Measurements from ENCODE around the gene THBS2. TPM values are rescaled to one million over a fixed set of nuclear protein-coding genes. Genes with fewer than 3 reads are reported as not detected.

The THBS2 gene
- total and polyA plus RNA-seq, 2 of the 8 experiments (the other 6 are each of a cell fraction or from before 2014, with no cell fraction given) = 11.0 to 22.5 TPM

GRCh38 chr6:169240591-169241390 lies 12.9 kb downstream of the THBS2 start:
- H3K79me1 ChIP-seq (ENCODE audit: low read depth, low read length) = no peaks in the 10 kb centered on the region
- POLR2A ChIA-PET (ENCODE audit: partially characterized antibody) = interaction anchor here (0.9 to 4.3 kb wide), 5 partner anchors 8 to 241 kb away, joined by 3 to 14 read pairs (median 4); no protein-coding TSS in a partner anchor
- H3K56ac ChIP-seq (replicated peaks; ENCODE audit: insufficient read length, low read depth, low read length) = no peak overlapping the region
- no peaks in the 10 kb centered on the region for H3K79me2 ChIP-seq (ENCODE audit: control insufficient read depth in 1 of 2, insufficient read depth in 2 of 2, low read length in 2 of 2)
- TF ChIP-seq RNF2 (IDR thresholded peaks at IDR 0.05; ENCODE audit: borderline replicate concordance, low read depth, low read length, missing control alignments, poor library complexity, severe bottlenecking) = no peak
- TF ChIP-seq BRCA1 (IDR thresholded peaks at IDR 0.05; ENCODE audit: low read depth, low read length) = no peak
- no peak for TF ChIP-seq KDM4A (IDR thresholded peaks at IDR 0.05; ENCODE audit: low read depth, low read length, severe bottlenecking)
- no peak for TF ChIP-seq EGR1 (IDR thresholded peaks at IDR 0.05; ENCODE audit: borderline replicate concordance, low read depth, low read length)
- no peak for TF ChIP-seq SP1 (IDR thresholded peaks at IDR 0.05; ENCODE audit: low read depth, low read length)
- no peak overlapping the region for H2AK5ac ChIP-seq (ENCODE audit: low read depth, low read length)
- WGBS, 2 experiments (ENCODE audit: extremely low coverage in 1 of 2, insufficient coverage in 1 of 2, insufficient read length in 1 of 2, insufficient replicate concordance in 2 of 2, low coverage in 1 of 2, low lambda C conversion rate in 2 of 2, missing lambda C conversion rate in 1 of 2) = 92% methylated on average over 18 of the region's 28 CpGs; no CpG with 5 or more reads in 1 of the 2 experiments
- FAIRE-seq (no peak), DNase-seq (ENCODE audit: low read depth in 1 of 2, low spot score in 2 of 2) (no peak)
- H3K9me3 ChIP-seq (ENCODE audit: insufficient read depth in 2 of 2, low read depth in 1 of 2, low read length in 1 of 2) = no peaks in the 10 kb centered on the region
- no peak overlapping the region for H2BK15ac ChIP-seq (ENCODE audit: low read length)
- H3K9ac ChIP-seq (replicated peaks in 1 of 4; ENCODE audit: extremely low read depth in 1 of 4, low read depth in 3 of 4, low read length in 3 of 4) = no peak overlapping the region
- H3K14ac ChIP-seq (ENCODE audit: insufficient read length) = no peak overlapping the region
- no peaks in the 10 kb centered on the region for H3K27me3 ChIP-seq (replicated peaks in 1 of 4; ENCODE audit: control insufficient read depth in 3 of 4, extremely low read depth in 1 of 4, insufficient read depth in 3 of 4, low read length in 3 of 4)
- no peaks in the 10 kb centered on the region; a peak in 1 of 8 replicates for H3K36me3 ChIP-seq (ENCODE audit: control insufficient read depth in 2 of 4, insufficient read depth in 4 of 4, low read length in 3 of 4)
- H4K8ac ChIP-seq (ENCODE audit: extremely low read depth, insufficient read depth, low read length) = no peak overlapping the region
- H4K5ac ChIP-seq (ENCODE audit: insufficient read length, low read depth, low read length) = no peak overlapping the region
- no peak overlapping the region for H3K18ac ChIP-seq (ENCODE audit: extremely low read depth, low read length)
- CTCF ChIA-PET (ENCODE audit: partially characterized antibody) = interaction anchor here (0.6 to 1.0 kb wide), 3 partner anchors 54 to 1099 kb away, joined by 3 read pairs; no protein-coding TSS in a partner anchor
- no peak overlapping the region for H4K91ac ChIP-seq (replicated peaks; ENCODE audit: insufficient read length, low read length)
- H2BK20ac ChIP-seq (ENCODE audit: low read length) = no peak overlapping the region
- peaks cover 9% of the 10 kb centered on the region; the same call in 1 of the 2 replicates for H3K23me2 ChIP-seq (ENCODE audit: low read depth, low read length)
- H2BK120ac ChIP-seq (replicated peaks; ENCODE audit: low read depth, low read length) = no peak overlapping the region
- H3K23ac ChIP-seq (ENCODE audit: insufficient read length) = no peak overlapping the region
- no peak overlapping the region for H3K4me2 ChIP-seq (ENCODE audit: insufficient read depth in 1 of 2, low read depth in 2 of 2, low read length in 2 of 2)
- no peak overlapping the region for H3K4me3 ChIP-seq (ENCODE audit: extremely low read depth in 1 of 4, insufficient read depth in 2 of 4, low read depth in 3 of 4, low read length in 4 of 4)
- H3K4ac ChIP-seq (replicated peaks; ENCODE audit: insufficient read length, low read depth, low read length) = no peak overlapping the region
- no peak overlapping the region for H3K27ac ChIP-seq (ENCODE audit: low read depth, low read length)
- H3K4me1 ChIP-seq (replicated peaks in 1 of 4; ENCODE audit: control insufficient read depth in 3 of 4, insufficient read depth in 4 of 4, low read length in 3 of 4) = no peaks in the 10 kb centered on the region; a peak in 1 of 7 replicates
- no peak overlapping the region for H2AFZ ChIP-seq (ENCODE audit: low read length)
- H4K20me1 ChIP-seq (replicated peaks in 1 of 2; ENCODE audit: control insufficient read depth in 1 of 2, insufficient read depth in 2 of 2, low read length in 2 of 2) = peaks cover 0 to 1% of the 10 kb centered on the region in 2 experiments
- no peak overlapping the region for H2BK5ac ChIP-seq (ENCODE audit: low read depth, low read length)
- no peak overlapping the region for H2BK12ac ChIP-seq (ENCODE audit: low read depth, low read length)

Measured in H1 (cell line).